ENCODE results near the gene ACP3.
"Not testable (repeated sequence)": the region's sequence is repeated elsewhere in the genome, so short reads cannot be mapped to it uniquely, and the experiment has no call there.

Gene ACP3

DNA sequence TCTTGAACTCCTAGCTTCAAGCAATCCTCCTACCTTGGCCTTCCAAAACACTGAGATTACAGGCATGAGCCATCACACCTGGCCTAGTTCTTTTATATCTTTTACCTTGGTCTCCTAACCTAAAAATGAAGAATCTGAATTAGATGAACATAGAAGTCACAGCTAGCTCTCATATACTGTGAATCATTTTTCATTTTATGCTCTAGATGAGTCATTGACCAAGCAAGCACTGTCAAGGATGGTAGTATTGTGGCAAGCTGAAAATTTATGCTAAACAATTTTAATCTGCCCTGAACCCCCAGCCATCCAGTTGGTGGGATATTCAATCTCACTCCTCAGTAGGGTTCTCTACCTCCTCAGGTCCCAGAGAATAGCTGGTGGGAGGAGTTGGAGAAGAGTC, 51.8 kb downstream of the ACP3 start:
- no peak for DNase-seq

DNA sequence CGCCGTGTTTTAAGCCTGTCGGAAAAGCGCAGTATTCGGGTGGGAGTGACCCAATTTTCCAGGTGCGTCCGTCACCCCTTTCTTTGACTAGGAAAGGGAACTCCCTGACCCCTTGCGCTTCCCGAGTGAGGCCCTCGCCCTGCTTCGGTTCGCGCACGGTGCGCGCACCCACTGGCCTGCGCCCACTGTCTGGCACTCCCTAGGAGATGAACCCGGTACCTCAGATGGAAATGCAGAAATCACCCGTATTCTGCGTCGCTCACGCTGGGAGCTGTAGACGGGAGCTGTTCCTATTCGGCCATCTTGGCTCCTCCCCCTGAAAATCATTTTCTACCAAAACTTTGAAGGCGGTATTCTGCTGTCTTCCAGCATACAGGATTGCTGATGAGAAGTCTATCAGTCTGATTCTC, 59.7 kb downstream of the ACP3 start:
- DNase-seq = not testable (repeated sequence)

GRCh38 chr3:132378048-132378762, 61.0 kb downstream of the ACP3 start:
- DNase-seq = no peak

GRCh38 chr3:132378846-132379245, 61.6 kb downstream of the ACP3 start:
- peak; percentile 61 to 85 for DNase-seq

DNA sequence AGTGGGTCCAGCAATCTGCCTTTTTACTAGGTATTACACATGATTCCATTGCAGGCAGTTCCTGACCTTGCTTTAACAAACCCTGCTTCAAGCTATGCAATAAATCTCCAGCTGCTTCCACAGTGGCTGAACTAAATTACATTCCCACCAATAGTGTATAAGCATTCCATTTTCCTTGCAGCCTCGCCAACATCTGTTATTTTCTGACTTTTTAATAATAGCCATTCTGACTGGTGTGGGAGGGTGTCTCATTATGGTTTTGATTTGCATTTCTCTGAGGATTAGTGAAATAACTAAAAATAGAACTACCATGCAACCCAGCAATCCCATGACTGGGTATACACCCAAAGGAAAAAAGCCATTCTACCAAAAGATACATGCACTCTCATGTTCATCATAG, 63.7 kb downstream of the ACP3 start:
- DNase-seq = no peak

GRCh38 chr3:132381348-132381944, 64.2 kb downstream of the ACP3 start:
- DNase-seq = no peak

DNA sequence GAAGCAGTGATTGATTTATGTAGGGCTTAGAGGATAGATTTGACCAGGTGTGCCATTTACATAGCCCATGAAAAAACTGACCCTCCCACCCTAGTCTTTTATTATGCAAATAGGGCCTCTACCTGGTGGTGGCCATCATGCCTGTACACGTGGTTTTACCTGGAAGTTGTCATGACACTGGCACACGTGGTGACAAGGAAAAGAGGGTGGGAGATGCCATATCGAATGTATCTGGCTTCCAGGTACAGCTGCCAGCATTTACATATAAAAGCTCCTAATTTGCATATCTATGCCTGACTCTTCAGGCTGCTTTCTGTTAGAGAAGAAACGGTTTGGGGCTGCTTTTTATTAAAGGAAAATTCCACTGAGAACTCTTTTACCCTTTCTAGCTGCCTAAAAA, 65.1 kb downstream of the ACP3 start:
- DNase-seq = no peak

- DNase-seq = no peak
Observed at GRCh38 chr3:132382688-132383194, 65.5 kb downstream of the ACP3 start.

- DNase-seq = no peak
Observed at GRCh38 chr3:132386259-132386658, 69.1 kb downstream of the ACP3 start.

GRCh38 chr3:132392675-132393074, 75.5 kb downstream of the ACP3 start:
- DNase-seq = not testable (repeated sequence)

DNA sequence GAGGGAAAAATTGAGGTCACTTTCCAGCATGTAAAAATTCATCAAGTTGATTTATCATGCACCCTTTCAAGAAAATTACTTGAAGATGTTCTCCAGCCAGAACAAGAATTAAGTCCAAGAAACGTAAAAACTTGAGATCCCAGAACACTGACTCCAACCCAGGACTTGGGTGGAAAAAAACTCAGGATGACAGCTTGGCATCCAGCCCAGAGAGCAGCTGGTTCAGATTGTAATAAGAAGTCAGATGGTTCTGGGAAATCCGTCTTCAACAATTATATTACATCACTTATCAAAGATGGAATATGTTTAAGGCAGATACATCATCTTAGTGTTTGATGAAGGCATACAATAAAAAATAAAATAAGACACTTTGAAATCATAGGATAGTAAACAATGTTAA, 77.1 kb downstream of the ACP3 start:
- DNase-seq = no peak

GRCh38 chr3:132395126-132395525, 77.9 kb downstream of the ACP3 start:
- DNase-seq = no peak

- no peak for DNase-seq
Observed at GRCh38 chr3:132396255-132396654, 79.0 kb downstream of the ACP3 start.

DNA sequence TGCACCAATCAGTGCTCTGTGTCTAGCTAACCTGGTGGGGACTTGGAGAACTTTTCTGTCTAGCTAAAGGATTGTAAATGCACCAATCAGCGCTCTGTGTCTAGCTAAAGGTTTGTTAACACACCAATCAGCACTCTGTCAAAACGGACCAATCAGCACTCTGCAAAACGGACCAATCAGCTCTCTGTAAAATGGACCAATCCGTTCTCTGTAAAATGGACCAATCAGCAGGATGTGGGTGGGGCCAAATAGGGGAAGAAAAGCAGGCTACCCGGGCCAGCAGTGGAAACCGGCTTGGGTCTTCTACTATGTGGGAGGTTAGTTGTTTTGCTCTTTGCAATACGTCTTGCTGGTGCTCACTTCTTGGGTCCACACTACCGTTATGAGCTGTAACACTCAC, 79.6 kb downstream of the ACP3 start:
- not testable (repeated sequence) for DNase-seq

- peak; percentile 56 to 69 for DNase-seq
Observed at GRCh38 chr3:132399054-132399929, 82.1 kb downstream of the ACP3 start.

GRCh38 chr3:132401255-132401654, 84.0 kb downstream of the ACP3 start:
- no peak for DNase-seq

DNA sequence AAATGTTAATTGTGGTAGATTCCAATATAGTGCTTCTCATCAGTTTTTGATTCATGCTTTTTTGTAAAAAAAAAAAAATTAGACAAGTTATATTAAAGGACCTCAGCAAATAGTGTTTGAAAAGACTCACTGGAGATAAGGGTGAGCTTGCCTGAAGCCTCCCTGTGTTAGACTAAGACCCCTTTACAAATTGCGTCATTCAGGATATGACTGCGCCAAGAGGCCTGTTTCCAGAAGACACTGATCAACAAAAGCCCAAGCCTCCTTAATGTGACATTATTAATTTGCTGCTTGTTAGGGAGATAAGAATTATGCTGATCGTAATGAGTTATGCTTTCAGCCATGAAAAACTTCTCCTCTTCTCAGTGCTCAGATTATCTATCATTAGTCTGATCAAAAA, 87.1 kb downstream of the ACP3 start:
- DNase-seq = no peak

DNA sequence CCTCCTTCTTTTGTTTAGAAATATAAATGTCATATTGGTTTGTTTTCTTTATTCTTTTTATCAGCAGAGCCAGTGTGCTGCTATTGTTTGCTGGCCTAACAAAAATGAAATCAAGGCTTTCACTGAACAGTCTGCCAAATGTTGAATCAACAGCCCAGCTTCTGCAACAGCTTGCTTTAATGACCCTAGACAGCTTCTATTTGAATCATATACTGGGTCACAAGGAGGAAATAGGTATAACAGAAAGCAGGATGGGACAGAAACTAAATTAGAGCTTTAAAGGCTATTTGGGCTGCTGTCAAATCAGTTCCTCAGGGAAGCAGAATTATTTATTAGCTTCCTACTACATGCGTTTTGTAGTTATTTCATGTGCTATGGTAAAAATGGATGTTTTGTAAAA, 88.0 kb downstream of the ACP3 start:
- DNase-seq = peak; percentile 46 to 82

- no peak for DNase-seq
Observed at GRCh38 chr3:132405609-132406299, 88.5 kb downstream of the ACP3 start.

DNA sequence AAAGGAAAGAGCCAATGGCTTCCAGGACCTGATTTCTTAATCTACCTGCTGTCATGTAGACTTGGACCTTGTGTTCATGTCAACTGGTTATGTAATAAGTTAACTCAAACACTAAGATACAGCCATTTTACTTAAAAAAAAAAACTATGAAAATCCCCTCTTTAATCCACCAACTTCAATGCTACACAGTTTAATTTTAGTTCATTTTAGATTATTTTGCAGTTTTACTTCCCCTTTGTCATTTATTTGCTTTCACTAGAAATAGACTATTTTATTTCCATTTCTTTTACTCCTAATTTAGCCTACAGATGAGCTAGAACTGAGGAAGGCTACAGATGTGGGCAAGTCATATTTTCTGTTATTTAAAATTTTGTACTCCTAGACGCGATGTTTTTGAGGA, 89.4 kb downstream of the ACP3 start:
- DNase-seq = no peak

DNA sequence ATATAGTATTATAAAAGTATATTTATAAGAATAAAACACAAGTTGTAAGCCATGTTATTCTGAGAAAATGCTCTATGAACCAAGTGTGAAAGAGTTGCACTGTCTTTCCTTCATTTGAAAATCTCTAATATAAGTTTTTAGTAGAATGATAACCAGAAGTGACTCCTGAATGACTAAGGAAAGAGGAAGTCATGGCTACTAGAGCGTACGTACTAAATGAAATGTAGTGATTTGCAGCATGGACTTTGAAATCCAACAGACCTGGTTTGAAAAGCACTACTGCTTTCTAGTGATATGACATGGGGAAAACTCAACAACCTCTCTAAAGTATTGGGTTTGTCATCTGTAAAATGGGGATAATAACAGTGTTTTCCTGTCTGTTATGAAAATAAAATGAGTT, 89.8 kb downstream of the ACP3 start:
- no peak for DNase-seq

Data from NCI-H2081 (cell line).